OCI-LY3 (cell line): Measurements from ENCODE around the gene MEAK7.

Experiments used
- EZH2phosphoT487 ChIP-seq: fragments of 200-600 bp; shearing (Covaris generic); IDR thresholded peaks from 2 replicates; pipeline ENCODE4 v1.6.1; 2018; ENCODE audit warnings: antibody characterized with exemption, mixed run types, low read depth
- TF ChIP-seq, protein P1 (sequence below): fragments of 200-600, 300-600 bp; sonication (generic); IDR thresholded peaks from 2 replicates; pipeline ENCODE4 v1.5.1; 2014; ENCODE audit warnings: antibody characterized with exemption, low read length, low read depth

DNA sequence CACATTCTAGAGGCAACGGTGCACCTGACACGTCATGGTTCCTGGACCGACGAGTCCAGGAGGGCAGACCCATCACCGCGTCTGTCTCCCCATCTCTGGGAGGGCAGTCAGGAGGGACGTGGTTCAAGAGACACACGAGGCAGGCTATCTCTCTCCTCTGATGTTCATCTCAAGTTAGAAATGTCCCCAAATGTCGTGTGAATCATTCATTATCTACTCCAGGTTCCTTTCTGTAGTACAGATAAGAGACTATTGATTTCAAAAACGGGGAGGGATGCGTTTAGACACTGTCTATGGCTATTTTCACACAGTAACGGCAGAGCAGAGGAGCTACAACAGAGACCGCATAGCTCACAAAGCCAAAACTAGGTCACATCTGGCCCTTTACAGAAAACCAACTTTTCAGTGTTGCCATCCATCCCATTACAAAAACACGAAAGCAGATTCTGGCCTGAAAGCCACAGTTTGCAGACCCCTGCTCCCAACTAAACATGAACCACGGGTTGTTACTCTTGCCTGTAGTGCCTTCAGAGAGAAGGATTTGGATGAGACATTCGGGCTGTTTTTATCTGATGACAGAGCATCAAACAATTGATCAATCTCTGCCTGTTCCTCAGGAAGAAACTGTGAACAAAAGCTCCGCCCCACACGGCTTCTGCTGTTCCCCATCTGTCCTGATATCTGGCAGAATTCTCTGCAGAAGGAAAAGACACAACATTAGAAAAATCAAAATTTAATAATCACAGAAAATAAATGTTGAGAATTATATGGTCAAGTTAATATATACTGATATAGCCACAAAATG lies 6.8 kb downstream of the MEAK7 start:
- TF ChIP-seq, protein P1, sequence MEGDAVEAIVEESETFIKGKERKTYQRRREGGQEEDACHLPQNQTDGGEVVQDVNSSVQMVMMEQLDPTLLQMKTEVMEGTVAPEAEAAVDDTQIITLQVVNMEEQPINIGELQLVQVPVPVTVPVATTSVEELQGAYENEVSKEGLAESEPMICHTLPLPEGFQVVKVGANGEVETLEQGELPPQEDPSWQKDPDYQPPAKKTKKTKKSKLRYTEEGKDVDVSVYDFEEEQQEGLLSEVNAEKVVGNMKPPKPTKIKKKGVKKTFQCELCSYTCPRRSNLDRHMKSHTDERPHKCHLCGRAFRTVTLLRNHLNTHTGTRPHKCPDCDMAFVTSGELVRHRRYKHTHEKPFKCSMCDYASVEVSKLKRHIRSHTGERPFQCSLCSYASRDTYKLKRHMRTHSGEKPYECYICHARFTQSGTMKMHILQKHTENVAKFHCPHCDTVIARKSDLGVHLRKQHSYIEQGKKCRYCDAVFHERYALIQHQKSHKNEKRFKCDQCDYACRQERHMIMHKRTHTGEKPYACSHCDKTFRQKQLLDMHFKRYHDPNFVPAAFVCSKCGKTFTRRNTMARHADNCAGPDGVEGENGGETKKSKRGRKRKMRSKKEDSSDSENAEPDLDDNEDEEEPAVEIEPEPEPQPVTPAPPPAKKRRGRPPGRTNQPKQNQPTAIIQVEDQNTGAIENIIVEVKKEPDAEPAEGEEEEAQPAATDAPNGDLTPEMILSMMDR = no peak
- TF ChIP-seq EZH2phosphoT487 = no peak
